Central memory CD8-positive, alpha-beta T cell (primary cell): Measurements from ENCODE around the gene PRR7.
A peak's percentile ranks its signal among the peaks of the same experiment; 100 is the strongest.

Source experiments
- ATAC-seq: fragments of 150-1000 bp; cut with Tn5 transposase; replicated peaks from 2 replicates; pipeline ENCODE4 v1.10.0; 2022; ENCODE audit warnings: mild to moderate bottlenecking, moderate FRiP score, moderate number of reproducible peaks; ENCODE audit not compliant: poor library complexity, severe bottlenecking; ENCODE audit errors: extremely low read depth
- DNase-seq, 2 donors: peaks; one replicate each; pipeline ENCODE4 v3.0.0; 2021; ENCODE audit warnings: low spot score in 2 of 2
- H3K27ac Mint-ChIP-seq: one replicate; pipeline ENCODE4 v1.8.0; 2022; ENCODE audit warnings: low read depth, mild to moderate bottlenecking, moderate library complexity, mixed read lengths
- H3K27me3 Mint-ChIP-seq: one replicate; pipeline ENCODE4 v1.8.0; 2022; ENCODE audit warnings: mixed read lengths
- H3K36me3 Mint-ChIP-seq: one replicate; pipeline ENCODE4 v1.8.0; 2022; ENCODE audit warnings: mild to moderate bottlenecking, moderate library complexity, mixed read lengths; ENCODE audit not compliant: insufficient read depth
- H3K4me1 Mint-ChIP-seq: one replicate; pipeline ENCODE4 v1.8.0; 2022; ENCODE audit warnings: mixed read lengths
- H3K4me3 Mint-ChIP-seq: one replicate; pipeline ENCODE4 v1.8.0; 2022; ENCODE audit warnings: mild to moderate bottlenecking, moderate library complexity, mixed read lengths
- H3K9me3 Mint-ChIP-seq: one replicate; pipeline ENCODE4 v1.8.0; 2022; ENCODE audit warnings: mixed read lengths

Gene PRR7

DNA sequence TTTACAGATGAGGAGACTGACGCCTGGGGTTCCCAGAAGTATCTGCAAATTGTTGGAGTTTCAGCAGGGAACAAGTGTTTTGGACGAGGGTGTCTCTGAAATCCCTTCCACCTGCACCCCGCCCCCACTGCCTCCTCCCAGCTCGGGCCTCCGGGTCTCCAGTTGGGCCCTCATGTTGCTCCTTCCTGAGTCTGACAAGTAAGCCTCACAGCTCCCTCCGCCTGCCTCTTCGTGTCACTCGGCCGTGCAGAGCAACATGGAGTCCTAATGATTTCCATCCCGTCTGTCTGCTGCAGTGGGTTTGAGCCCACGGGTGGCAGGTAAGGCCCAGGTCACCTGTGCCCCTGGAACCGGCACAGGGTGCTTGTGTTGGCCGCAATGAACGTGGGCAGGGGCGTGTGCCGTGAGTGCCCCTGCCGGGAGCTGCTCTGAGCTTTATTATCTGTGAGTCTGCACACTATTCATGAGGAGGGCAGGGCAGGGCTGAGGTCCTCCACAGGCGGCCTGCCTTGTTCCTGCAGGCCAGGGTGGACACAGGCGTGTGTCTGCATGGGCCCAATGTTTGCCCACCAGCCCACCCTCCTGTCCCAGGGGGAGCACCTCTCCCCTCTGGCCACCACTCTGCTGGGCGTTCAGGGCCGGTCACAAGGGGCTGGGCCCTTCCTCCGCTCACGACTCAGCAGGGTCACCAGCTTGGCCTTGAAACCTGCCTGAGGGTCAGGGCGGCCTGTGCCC, 56.9 kb downstream of the PRR7 start:
- no peaks in the 10 kb centered on the region for H3K27me3 Mint-ChIP-seq
- DNase-seq: no peak
- H3K4me3 Mint-ChIP-seq: no peak overlapping the region
- ATAC-seq: no peak
- peaks cover 15% of the 10 kb centered on the region for H3K4me1 Mint-ChIP-seq
- peaks cover 4% of the 10 kb centered on the region for H3K36me3 Mint-ChIP-seq
- H3K9me3 Mint-ChIP-seq: no peaks in the 10 kb centered on the region
- H3K27ac Mint-ChIP-seq: no peak overlapping the region

DNA sequence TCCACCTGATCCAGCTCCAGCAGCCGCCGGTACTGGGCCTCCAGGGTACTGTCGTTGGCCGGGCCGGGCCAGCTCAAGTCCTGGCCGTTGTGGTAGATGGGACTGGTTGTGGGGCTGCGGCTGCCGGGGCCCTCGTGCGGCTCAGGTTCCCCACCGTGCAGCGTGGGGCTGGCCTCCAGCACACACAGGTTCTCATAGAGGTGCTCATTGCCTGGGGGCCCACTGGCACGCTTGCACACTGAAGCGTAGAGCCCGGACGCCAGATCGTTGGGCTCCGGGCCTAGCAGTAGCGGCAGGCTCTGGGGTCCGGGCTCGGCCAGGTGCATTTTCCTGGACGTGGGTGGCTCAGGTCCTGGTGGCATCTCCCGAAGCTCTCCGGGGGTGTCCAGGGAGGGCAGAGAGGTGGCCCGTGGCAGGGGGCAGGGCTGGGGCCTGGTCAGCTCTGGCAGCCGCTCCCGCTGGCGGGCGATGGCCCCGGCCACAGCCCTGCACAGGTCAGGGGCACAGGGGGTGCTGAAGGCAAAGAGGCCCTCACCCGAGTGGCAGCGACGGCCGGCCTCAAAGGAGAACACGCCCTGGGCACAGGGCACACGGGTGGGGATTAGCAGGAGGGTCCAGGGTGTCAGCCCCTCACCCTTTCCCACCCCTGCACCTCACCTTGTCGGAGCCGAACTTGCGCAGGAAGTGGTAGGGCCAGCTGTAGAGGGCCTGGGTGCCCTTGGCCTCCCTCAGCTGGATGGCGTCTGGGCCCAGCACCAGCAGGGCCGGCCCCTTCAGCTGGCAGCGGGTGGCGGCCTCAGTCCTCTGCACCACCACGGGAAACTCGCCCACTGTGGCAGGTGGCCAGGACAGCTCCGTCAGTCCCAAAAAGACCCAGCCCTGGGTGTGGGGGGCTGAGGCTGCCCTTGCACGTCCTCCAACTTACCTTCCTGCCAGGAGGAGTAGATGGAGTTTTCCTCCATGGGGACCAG, 57.8 kb downstream of the PRR7 start:
- Mint-ChIP-seq H3K9me3 (no peaks in the 10 kb centered on the region), H3K27ac (no peak overlapping the region), H3K27me3 (no peaks in the 10 kb centered on the region), H3K4me1 (peaks cover 11% of the 10 kb centered on the region), H3K36me3 (peaks cover 4% of the 10 kb centered on the region), H3K4me3 (no peak overlapping the region)
- no peak for ATAC-seq
- no peak for DNase-seq

DNA sequence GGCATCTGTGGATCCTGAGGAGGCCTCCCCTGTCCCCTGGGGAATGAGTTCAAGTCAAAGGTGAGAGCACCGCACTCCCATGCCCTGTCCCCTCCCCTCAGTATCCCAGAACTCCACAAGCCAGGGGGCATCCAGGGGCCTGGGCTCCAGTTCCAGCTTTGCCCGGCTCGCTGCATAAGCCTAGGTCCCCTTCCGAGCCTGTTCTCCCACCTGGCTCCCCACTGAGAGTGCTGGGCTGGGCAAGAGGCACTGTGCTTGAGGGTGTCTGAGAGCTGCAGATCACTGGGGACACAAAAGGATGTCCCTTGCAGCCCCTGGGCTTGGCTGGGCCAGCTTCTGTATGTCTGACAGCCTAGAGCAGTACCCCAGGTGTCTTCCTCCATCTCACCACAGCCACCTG, 58.5 kb downstream of the PRR7 start:
- Mint-ChIP-seq H3K4me1 (peaks cover 10% of the 10 kb centered on the region), H3K36me3 (peaks cover 4% of the 10 kb centered on the region), H3K27me3 (no peaks in the 10 kb centered on the region), H3K9me3 (no peaks in the 10 kb centered on the region), H3K4me3 (no peak overlapping the region), H3K27ac (peak overlapping the region; percentile 20)
- DNase-seq (no peak), ATAC-seq (no peak)
